OCI-LY1 (cell line): ENCODE measurements around the gene CAMTA1.

ENCODE experiments used
- H2AFZ ChIP-seq: fragments of 200-600 bp; sonication (generic), shearing (Covaris generic); 2 replicates; pipeline ENCODE4 v1.6.0; 2014; ENCODE audit warnings: antibody characterized with exemption, mild to moderate bottlenecking, low read length
- H3F3A ChIP-seq: fragments of 200-600 bp; sonication (generic), shearing (Covaris generic); 2 replicates; pipeline ENCODE4 v1.6.0; 2014; ENCODE audit warnings: mild to moderate bottlenecking, antibody characterized with exemption, low read length, moderate library complexity; ENCODE audit not compliant: insufficient read depth
- H3K27ac ChIP-seq: fragments of 200-600 bp; sonication (generic); 2 replicates; pipeline ENCODE4 v1.5.1; 2014; ENCODE audit warnings: low read length, mixed run types, mild to moderate bottlenecking, low read depth; ENCODE audit not compliant: poor library complexity, severe bottlenecking
- H3K27me3 ChIP-seq: fragments of 200-600 bp; sonication (generic); 2 replicates; pipeline ENCODE4 v1.6.0; 2014; ENCODE audit warnings: antibody characterized with exemption, mild to moderate bottlenecking, low read length, moderate library complexity; ENCODE audit not compliant: insufficient read depth
- H3K36me3 ChIP-seq: fragments of 200-600 bp; sonication (generic); 2 replicates; pipeline ENCODE4 v1.6.1; 2014; ENCODE audit warnings: mild to moderate bottlenecking, antibody characterized with exemption, low read length, moderate library complexity, mixed read lengths; ENCODE audit not compliant: insufficient read depth
- H3K4me1 ChIP-seq: fragments of 200-600 bp; sonication (generic); 2 replicates; pipeline ENCODE4 v1.5.1; 2014; ENCODE audit warnings: mild to moderate bottlenecking, low read length, moderate library complexity; ENCODE audit not compliant: insufficient read depth, severe bottlenecking
- H3K4me2 ChIP-seq: fragments of 200-600 bp; sonication (generic), shearing (Covaris generic); 2 replicates; pipeline ENCODE4 v1.6.1; 2014; ENCODE audit warnings: low read length
- H3K4me3 ChIP-seq: fragments of 200-600 bp; sonication (generic); 2 replicates; pipeline ENCODE4 v1.5.1; 2014; ENCODE audit warnings: low read length, low read depth, mild to moderate bottlenecking, mixed read lengths; ENCODE audit not compliant: poor library complexity, severe bottlenecking
- H3K79me2 ChIP-seq: fragments of 200-600 bp; shearing (Covaris generic); 2 replicates; pipeline ENCODE4 v1.6.1; 2016; ENCODE audit warnings: mixed run types, low read length, mixed read lengths; ENCODE audit not compliant: insufficient read depth
- H3K9ac ChIP-seq: fragments of 200-600 bp; sonication (generic), shearing (Covaris generic); 2 replicates; pipeline ENCODE4 v1.6.1; 2014; ENCODE audit warnings: mild to moderate bottlenecking, low read length, mixed read lengths
- H3K9me2 ChIP-seq: fragments of 200-600 bp; sonication (generic), shearing (Covaris generic); 2 replicates; pipeline ENCODE4 v1.6.1; 2014; ENCODE audit warnings: low read depth, mild to moderate bottlenecking, low read length, mixed read lengths
- H3K9me3 ChIP-seq: fragments of 200-600 bp; shearing (Covaris generic); 2 replicates; pipeline ENCODE4 v1.6.1; 2014; ENCODE audit warnings: low read length, mixed read lengths
- H4K20me1 ChIP-seq: fragments of 200-600 bp; sonication (generic), shearing (Covaris generic); 2 replicates; pipeline ENCODE4 v1.6.0; 2016; ENCODE audit warnings: mild to moderate bottlenecking, low read length; ENCODE audit not compliant: insufficient read depth
- EZH2 ChIP-seq: fragments of 200-600 bp; sonication (generic), shearing (Covaris generic); IDR thresholded peaks from 2 replicates; pipeline ENCODE4 v1.8.0; 2017; ENCODE audit warnings: borderline replicate concordance, mixed run types, mild to moderate bottlenecking, antibody characterized with exemption, low read length, moderate library complexity, mixed read lengths
- TF ChIP-seq, protein P1 (sequence below): fragments of 200-600 bp; sonication (generic), shearing (Covaris generic); IDR thresholded peaks from 2 replicates; pipeline ENCODE4 v1.5.1; 2017; ENCODE audit warnings: mild to moderate bottlenecking, antibody characterized with exemption, low read length, moderate library complexity, mixed read lengths

Gene CAMTA1

DNA sequence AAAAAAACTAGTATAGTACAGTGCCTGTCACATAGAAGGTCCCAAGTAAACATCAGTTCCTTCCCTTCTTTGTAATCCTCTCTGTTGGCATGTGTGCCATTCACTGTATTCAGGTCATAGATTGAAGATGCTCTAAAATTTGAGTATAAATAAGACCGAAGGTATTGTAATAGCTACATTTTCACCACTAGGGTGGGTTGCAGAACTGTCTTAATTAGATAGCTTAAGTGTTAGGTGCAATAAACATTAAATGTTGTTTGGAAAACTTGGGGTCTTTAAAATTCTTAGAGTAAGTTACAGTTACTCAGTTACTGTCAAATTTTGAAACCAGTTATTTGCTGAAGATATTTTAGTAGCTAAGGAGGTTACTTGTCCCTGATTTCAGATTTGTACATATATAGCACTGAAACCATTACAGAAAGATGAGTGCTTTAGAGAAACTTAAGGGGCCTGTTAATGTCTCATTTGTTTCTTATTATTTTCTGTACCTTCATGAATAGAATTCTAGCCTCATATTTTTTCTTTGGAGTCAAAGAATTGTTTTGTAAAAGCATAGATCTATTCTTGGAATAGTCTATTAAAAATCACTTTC, 1023.1 kb downstream of the CAMTA1 start:
- no peaks in the 10 kb centered on the region for H3K79me2 ChIP-seq
- no peak overlapping the region for H3K4me3 ChIP-seq
- no peaks in the 10 kb centered on the region for H3K27me3 ChIP-seq
- H4K20me1 ChIP-seq, result no peaks in the 10 kb centered on the region
- no peaks in the 10 kb centered on the region for H3K9me3 ChIP-seq
- H3K27ac ChIP-seq, result no peak overlapping the region
- TF ChIP-seq EZH2, result no peak
- TF ChIP-seq, protein P1, sequence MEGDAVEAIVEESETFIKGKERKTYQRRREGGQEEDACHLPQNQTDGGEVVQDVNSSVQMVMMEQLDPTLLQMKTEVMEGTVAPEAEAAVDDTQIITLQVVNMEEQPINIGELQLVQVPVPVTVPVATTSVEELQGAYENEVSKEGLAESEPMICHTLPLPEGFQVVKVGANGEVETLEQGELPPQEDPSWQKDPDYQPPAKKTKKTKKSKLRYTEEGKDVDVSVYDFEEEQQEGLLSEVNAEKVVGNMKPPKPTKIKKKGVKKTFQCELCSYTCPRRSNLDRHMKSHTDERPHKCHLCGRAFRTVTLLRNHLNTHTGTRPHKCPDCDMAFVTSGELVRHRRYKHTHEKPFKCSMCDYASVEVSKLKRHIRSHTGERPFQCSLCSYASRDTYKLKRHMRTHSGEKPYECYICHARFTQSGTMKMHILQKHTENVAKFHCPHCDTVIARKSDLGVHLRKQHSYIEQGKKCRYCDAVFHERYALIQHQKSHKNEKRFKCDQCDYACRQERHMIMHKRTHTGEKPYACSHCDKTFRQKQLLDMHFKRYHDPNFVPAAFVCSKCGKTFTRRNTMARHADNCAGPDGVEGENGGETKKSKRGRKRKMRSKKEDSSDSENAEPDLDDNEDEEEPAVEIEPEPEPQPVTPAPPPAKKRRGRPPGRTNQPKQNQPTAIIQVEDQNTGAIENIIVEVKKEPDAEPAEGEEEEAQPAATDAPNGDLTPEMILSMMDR, result peak; percentile 61; the same call in 1 of the 2 replicates
- H3F3A ChIP-seq, result no peaks in the 10 kb centered on the region
- no peak overlapping the region for H3K4me2 ChIP-seq
- no peak overlapping the region for H2AFZ ChIP-seq
- H3K4me1 ChIP-seq, result no peaks in the 10 kb centered on the region
- no peaks in the 10 kb centered on the region for H3K36me3 ChIP-seq
- no peaks in the 10 kb centered on the region for H3K9me2 ChIP-seq
- no peak overlapping the region for H3K9ac ChIP-seq

DNA sequence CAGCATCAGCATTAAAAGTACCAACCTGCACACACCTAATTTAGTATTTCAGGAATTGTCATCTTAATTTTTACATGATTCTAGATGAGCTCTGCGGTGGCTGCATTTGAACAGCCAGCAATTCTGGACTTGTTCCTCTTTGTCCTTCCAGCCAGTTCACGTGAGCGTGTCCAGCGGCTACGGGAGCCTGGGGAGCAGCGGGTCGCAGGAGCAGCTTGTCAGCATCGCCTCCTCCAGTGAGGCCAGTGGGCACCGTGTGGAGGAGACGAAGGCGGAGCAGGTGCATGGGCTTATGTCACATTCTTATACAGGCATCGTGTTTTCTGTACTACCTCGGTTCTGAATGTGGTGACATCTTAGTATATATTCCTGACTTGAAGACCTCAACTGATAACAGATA, 1024.5 kb downstream of the CAMTA1 start:
- no peak for TF ChIP-seq EZH2
- TF ChIP-seq, protein P1, result no peak
- no peaks in the 10 kb centered on the region for H3K4me1 ChIP-seq
- H3K4me2 ChIP-seq, result no peak overlapping the region
- H3K9me3 ChIP-seq, result peaks cover 10% of the 10 kb centered on the region
- no peaks in the 10 kb centered on the region for H3K9me2 ChIP-seq
- H3K79me2 ChIP-seq, result no peaks in the 10 kb centered on the region
- H3K36me3 ChIP-seq, result no peaks in the 10 kb centered on the region; the same call in 1 of the 2 replicates
- no peak overlapping the region for H2AFZ ChIP-seq
- H3K9ac ChIP-seq, result no peak overlapping the region
- no peaks in the 10 kb centered on the region for H4K20me1 ChIP-seq
- no peak overlapping the region for H3K27ac ChIP-seq
- H3F3A ChIP-seq, result no peaks in the 10 kb centered on the region
- H3K4me3 ChIP-seq, result no peak overlapping the region
- H3K27me3 ChIP-seq, result no peaks in the 10 kb centered on the region

DNA sequence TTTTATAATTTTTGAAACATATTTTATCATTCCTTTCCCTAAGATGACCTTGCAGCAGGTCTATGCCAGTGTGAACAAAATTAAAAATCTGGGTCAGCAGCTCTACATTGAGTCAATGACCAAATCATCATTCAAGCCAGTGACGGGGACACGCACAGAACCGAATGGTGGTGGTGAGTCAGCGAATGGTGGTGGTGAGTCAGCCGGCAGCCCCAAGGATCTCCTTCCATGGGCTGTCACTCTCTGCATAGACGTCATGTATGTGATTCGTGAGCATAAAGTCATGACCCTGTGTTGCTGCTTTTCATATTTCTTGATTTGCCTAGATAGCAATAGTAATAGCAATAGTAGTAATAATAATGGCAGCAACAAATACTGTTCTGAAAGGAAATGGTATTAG, 1025.1 kb downstream of the CAMTA1 start:
- Histone ChIP-seq H2AFZ (no peak overlapping the region), H3K4me3 (no peak overlapping the region), H3K27me3 (0 out of 2 replicates have a peak, but pooled peaks cover 4% of the 10 kb centered on the region), H3K4me1 (no peaks in the 10 kb centered on the region), H3K4me2 (no peak overlapping the region), H3K9ac (no peak overlapping the region), H3K79me2 (no peaks in the 10 kb centered on the region), H3F3A (no peaks in the 10 kb centered on the region), H3K36me3 (no peaks in the 10 kb centered on the region; the same call in 1 of the 2 replicates), H3K9me3 (peaks cover 10% of the 10 kb centered on the region), H3K27ac (no peak overlapping the region), H4K20me1 (no peaks in the 10 kb centered on the region), H3K9me2 (no peaks in the 10 kb centered on the region)
- TF ChIP-seq EZH2, result no peak
- TF ChIP-seq, protein P1, result no peak
